Measurements from ENCODE around the gene GTF2H4.
"Not testable (repeated sequence)": the region's sequence is repeated elsewhere in the genome, so short reads cannot be mapped to it uniquely, and the experiment has no call there.

GTF2H4 gene

DNA sequence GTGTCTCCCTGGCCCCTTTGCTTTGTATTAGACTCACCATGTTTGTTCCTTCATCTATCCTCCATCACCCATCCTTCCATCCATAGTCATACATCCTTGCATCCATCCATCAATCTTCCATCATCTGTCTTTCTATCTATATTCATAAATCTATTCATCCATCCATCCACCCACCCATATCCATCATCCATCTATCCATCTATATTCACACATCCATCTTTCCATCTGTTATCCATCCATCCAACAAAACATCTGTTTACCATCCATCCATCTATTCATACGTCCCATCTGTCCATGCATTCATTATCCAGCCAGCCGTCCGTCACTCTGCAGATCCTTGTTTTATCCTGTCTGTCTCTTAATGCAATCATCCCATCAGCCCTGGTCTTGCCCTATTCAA, 13.1 kb upstream of the GTF2H4 start:
- no peak for DNase-seq (ENCODE audit: low read depth in 2 of 2)

DNA sequence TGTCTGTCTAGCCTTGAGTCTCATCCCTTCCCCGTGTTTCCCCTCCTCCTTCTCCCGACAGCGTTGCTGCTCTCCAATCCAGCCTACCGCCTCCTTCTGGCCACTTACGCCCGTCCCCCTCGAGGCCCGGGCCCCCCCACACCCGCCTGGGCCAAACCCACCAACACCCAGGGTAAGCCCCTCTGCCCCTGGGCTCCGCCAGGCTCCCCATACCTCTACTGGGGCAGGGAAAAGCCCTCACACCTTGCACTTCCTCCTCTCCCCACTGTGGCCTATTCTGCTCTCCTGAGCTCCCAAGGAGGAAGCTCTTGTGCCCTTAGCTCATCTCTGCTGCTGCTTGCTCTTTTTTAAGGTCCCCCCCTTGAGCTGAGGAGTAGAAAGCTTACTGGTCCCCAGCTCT, 12.7 kb upstream of the GTF2H4 start:
- DNase-seq (ENCODE audit: low read depth in 2 of 2), result no peak

DNA sequence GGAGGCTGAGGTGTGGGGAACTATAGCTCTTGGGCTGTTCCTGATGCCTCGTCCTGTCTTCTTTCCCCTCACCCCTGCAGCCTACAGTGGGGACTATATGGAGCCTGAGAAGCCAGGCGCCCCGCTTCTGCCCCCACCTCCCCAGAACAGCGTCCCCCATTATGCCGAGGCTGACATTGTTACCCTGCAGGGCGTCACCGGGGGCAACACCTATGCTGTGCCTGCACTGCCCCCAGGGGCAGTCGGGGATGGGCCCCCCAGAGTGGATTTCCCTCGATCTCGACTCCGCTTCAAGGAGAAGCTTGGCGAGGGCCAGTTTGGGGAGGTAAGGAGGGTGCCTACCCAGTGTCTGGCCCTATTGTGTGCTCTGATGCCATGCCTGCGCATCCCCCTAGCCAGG, 11.5 kb upstream of the GTF2H4 start:
- DNase-seq (ENCODE audit: low read depth in 2 of 2), result no peak

DNA sequence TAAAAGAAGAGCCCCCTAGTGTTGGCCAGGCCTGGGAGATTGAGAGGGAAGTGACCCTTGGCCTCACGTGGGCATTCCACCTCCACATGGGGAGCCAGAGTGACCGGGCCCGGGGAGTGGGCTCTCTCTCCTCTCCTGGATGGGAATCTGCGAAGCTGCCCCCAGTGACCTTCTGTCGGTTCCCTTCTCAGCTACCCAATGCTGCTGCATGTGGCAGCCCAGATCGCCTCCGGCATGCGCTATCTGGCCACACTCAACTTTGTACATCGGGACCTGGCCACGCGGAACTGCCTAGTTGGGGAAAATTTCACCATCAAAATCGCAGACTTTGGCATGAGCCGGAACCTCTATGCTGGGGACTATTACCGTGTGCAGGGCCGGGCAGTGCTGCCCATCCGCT, 10.1 kb upstream of the GTF2H4 start:
- no peak for DNase-seq (ENCODE audit: low read depth in 2 of 2)

DNA sequence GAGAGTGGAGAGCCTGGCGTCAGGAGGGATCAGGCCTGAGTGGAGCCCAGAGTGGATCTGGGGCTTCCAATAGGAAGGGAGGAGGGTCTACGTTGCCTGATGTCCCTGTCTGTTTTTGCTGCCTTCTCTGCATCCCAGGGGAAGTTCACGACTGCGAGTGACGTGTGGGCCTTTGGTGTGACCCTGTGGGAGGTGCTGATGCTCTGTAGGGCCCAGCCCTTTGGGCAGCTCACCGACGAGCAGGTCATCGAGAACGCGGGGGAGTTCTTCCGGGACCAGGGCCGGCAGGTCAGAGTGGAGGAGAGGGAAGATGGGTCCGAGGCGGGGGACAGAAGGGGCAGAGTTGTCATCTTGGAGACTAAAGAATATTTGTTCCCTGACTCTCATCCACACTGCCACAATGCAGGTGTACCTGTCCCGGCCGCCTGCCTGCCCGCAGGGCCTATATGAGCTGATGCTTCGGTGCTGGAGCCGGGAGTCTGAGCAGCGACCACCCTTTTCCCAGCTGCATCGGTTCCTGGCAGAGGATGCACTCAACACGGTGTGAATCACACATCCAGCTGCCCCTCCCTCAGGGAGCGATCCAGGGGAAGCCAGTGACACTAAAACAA, 9.2 kb upstream of the GTF2H4 start:
- no peak for DNase-seq (ENCODE audit: low read depth in 2 of 2)

DNA sequence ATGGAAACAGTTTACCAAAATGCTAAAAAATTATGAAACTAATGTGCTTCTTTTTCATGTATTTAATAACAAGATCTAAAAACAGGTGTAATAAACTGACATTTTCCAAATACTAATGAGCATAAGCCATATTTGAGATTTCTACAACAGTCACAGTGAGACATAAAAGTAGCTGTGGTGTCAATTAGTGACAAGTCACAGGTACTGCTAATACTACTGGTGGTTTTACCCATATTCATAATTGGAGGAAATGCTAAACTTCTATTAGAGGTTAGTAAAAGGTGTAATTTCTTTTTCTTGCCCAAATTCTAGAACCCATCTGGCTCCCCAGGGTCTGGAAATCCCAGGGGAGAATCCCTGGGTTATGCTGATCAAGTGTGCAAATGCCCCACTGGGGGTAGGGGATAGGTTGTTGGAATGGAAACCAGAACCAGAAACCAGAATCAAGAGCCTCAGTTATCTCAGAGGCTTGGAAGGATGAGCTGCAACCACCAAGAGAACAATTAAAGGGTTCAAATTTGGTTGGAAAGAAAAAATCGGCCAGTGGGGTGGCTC, 7.1 kb upstream of the GTF2H4 start:
- DNase-seq (ENCODE audit: low read depth in 2 of 2), result no peak

DNA sequence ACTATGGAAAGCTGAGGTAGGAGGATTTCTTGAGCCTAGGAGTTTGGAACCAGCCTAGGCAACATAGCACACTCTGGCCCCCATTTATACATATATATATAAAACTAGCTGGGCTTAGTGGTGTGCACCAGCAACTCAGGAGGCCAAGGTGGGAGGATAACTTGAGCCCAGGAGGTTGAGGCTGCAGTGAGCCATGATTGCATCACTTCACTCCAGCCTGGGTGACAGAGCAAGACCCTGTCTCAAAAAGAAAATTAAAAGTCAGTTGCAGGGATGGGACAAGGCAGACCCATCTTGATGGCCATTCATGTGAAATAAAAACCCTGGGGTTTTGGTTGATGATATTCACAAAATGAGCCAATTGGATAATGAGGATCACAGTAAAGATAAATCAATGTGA, 6.6 kb upstream of the GTF2H4 start:
- no peak for DNase-seq (ENCODE audit: low read depth in 2 of 2)

DNA sequence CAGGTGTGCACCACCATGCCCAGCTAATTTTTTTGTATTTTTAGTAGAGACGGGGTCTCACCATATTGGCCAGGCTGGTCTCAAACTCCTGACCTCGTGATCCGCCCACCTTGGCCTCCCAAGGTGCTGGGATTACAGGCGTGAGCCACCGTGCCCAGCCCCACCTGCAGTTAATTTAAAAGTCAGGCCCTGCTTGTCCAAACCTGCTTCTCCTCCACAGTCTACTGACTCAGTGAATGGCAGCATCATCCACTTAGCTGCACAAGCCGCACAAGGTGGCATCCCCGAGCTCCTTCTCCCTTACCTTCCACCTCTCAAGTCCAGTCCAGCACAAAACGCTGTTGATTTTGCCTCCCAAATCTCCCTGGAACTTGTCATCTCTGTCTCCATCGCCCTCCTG, 5.8 kb upstream of the GTF2H4 start:
- DNase-seq (ENCODE audit: low read depth in 2 of 2), result not testable (repeated sequence)

DNA sequence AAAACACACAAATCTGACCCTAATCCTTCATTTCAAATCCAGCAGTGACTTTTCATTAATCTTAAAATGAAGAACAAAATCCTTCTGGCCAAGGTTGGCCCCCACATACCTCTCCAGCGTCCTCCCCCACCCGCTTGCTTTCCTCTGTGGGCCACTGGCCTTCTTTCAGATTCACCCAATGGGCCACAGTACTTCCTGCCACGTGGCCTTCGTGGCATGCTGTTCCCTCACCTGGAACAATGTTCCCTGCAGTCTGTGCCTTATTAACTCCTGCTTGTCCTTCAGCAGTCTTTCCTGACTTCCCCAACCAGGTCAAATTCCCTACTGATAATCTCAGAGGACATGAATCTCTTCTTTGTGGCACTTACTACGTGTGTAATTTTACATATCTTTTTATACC, 5.3 kb upstream of the GTF2H4 start:
- DNase-seq (ENCODE audit: low read depth in 2 of 2), result no peak

DNA sequence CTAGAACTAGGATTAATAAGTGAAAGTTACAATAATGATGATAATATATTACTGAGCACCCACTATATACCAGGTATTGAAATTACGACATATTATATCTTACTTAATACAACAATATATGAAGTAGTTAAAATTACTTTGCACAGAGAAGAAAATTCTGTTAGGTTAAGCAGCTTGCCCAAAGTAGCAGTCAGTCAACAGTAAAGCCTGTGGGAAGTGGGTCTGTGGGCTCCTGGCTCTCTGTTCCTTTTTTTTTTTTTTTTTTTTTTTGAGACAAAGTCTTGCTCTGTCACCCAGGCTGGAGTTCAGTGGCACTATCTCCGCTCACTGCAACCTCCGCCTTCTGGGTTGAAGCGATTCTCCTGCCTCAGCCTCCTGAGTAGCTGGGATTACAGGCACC, 4.8 kb upstream of the GTF2H4 start:
- no peak for DNase-seq (ENCODE audit: low read depth in 2 of 2)

DNA sequence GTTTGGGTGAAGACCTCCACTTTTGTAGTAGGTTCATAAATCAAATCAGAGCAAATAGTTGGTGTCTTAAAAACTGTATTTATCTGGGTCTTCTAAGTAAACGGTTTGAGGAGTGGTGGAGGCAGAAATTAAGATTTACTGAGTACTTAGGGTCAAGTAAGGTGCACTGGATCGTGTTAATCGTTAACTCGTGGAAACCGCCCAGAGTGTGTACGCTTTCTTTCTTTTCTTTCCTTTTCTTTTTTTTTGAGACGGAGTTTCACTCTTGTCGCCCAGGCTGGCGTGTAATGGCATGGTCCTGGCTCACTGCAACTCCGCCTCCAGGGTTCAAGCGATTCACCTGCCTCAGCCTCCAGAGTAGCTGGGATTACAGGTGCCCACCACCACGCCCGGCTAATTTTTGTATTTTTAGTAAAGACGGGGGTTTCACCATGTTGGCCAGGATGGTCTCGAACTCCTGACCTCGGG, 683 bp upstream of the GTF2H4 start:
- not testable (repeated sequence) for DNase-seq (ENCODE audit: low read depth in 2 of 2)

DNA sequence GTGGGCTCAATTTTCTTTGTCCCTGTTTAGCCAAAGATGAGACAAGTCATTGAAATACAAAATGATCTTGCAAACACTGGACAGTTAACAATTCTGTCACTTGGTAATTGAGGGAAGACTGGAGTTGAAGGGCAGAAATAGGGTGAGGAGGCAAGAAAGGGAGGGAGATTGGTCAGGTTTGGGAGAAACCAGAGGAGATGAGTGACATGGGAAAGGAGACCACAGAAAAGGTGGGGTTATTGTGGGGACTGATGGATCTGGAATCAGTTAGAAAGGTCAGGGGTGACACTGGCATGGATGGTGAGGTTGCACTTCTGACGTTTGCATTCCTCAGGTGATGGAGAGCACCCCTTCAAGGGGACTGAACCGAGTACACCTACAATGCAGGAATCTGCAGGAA, 693 bp downstream of the GTF2H4 start:
- no peak for DNase-seq (ENCODE audit: low read depth in 2 of 2)

DNA sequence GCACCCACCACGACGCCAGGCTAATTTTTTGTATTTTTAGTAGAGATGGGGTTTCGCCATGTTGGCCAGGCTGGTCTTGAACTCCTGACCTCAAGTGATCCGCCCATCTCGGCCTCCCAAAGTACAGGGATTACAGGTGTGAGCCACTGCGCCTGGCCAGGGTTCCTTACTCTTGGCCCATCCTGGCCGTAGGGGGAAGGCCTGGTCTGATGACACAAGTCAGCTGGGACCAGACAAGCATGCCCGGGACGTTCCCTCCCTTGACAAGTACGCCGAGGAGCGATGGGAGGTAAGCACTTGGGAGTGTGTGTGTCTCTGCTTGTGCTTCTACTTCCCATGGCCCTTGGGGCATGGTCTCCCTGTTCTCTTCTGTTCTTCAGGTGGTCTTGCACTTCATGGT, 2.5 kb downstream of the GTF2H4 start:
- not testable (repeated sequence) for DNase-seq (ENCODE audit: low read depth in 2 of 2)

DNA sequence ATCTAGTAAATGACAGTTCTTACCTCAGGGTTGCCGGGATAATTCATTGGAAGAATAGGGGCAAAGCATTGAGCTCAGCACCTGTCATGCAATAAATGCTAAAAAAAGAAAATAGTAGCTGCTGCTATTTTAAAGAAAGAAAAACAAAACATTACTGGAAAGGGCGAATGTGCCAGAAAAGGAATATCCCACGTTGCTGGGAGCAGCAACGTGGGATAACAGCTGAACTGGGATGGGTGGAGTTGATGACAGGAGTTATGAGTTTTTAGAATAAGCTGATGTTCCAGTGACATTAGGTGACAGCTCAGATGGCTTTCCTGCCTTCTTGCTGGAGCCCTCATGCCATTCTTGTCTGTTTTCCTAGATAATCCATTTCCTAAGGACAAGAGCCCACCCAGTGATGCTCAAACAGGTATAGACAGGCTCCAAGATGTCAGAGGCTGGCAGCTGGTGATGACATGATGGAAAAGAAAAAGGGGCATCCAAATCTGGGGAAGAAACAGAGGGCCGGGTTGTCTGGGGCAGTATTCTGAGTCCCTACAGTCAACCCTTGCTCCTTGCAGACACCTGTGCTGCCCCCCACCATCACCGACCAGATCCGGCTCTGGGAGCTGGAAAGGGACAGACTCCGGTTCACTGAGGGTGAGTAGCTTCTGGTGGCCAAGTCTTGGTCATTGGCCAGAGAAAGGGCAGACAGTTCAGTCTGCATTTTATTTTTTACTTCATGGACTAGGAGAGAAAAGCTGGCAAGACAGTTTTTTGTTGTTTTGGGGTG, 4.9 kb downstream of the GTF2H4 start:
- DNase-seq (ENCODE audit: low read depth in 2 of 2), result no peak

DNA sequence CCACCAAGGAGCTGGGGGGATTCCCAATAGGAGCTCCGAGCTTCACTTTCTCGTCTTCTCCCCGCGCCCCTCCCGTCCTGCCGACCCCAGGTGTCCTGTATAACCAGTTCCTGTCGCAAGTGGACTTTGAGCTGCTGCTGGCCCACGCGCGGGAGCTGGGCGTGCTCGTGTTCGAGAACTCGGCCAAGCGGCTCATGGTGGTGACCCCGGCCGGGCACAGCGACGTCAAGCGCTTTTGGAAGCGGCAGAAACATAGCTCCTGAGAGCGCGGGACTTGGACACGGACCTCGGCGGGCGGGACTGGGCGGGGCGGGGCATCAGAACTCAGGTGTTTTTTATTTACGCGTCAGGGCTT, 5.7 kb downstream of the GTF2H4 start:
- DNase-seq (ENCODE audit: low read depth in 2 of 2), result no peak

DNA sequence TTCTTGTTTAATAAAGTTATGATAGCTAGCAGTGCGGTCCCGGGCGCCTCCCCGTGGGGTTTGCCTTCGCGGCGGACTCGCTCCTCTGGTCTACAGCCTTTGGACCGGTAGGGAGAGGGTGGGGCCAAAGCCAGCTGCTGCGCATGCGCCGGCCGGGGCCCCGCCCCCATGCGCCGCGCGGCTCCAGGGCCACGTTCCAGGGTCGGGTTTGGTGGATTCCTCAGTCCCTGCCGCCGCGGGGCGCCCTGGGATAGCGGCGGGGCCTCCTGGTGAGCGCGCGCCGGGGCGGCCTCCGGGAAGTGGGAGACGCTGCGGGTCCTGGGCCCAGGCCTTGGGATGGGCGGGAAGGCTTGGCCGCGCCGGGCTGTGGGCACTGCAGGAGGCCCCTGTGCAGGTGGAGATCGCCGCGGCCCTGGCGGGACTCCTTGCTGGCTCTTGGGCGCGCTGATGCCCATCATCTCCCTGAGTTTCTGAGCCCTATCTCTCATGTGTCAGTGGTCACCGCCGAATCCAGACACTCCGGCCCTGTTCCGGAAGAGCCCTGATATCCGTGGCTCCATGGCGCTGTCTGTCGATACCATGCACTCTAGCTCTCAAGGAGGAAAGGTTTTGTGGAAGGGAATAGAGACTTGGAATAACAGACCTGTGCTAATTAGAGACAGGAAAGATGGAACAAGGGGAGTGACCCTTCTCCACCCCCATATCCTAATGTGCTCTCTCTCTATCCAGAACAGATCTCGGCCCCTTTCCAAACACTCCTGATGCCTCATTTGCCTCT, 6.3 kb downstream of the GTF2H4 start, which contains the start of gene VARS2:
TSS of gene VARS2 (plus strand) at position 163 of the 778 bp plus-strand sequence. CDS start at position 762, 599 bp downstream.
- DNase-seq (ENCODE audit: low read depth in 2 of 2), result peak; percentile 77 to 83

DNA sequence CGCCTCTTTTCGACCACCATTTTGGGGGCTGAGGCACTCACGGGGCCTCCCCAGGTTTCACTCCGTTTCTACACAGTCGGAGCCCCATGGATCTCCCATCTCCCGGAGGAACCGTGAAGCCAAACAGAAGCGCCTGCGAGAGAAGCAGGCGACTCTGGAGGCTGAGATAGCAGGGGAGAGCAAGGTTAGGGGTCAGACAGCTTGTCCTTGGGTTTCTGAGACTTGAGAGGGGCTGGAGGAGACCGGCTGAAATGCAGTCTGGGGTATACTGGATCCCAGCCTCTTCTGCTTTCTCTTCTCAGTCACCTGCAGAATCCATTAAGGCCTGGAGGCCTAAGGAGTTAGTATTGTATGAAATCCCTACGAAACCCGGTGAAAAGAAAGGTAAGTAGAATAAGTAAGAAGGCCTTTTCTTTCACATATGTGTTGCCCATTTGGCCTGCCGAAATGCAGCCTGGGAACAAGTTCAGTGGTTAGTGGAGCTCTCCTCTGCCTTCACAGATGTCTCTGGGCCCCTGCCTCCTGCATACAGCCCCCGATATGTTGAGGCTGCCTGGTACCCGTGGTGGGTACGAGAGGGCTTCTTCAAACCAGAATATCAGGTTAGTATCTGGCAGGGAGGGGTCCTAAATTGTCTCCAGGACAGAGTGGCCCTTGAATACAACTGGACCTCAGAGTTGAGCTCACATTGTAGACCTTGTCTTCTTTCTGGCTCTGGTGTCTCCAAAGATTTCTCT, 7.0 kb downstream of the GTF2H4 start:
- DNase-seq (ENCODE audit: low read depth in 2 of 2), result no peak

DNA sequence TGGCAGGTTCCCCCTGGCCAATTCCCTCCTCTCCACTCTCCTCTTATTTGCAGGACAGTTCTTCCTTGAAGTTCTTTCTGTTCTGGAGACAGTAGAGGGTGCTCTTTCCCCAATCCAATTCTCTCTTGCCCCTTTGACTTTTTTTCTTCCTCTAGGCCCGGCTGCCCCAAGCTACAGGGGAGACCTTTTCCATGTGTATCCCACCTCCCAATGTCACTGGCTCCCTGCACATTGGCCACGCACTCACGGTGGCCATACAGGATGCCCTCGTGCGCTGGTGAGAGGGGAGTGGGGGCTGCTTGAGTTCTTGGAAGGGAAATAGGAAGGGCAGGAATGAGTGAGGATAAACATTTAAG, 7.6 kb downstream of the GTF2H4 start:
- DNase-seq (ENCODE audit: low read depth in 2 of 2), result peak; percentile 36 to 45

DNA sequence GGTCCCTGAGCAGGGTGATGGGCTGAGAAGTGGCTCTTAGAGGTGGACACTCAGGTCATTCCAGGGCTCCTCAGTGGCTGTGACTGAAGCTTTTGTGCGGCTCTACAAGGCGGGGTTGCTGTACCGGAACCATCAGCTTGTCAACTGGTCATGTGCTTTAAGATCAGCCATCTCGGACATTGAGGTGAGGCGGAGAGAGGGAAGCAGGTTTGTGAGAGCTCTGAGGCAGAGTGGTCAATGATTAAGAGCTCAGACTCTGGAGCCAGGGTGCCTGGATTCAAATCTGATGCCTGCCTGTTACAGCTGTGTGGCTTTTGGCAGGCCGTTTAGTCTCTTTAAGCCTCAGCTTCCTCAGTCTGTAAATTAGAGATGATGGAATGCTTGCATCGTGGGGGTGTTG, 9.0 kb downstream of the GTF2H4 start:
- DNase-seq (ENCODE audit: low read depth in 2 of 2), result no peak

DNA sequence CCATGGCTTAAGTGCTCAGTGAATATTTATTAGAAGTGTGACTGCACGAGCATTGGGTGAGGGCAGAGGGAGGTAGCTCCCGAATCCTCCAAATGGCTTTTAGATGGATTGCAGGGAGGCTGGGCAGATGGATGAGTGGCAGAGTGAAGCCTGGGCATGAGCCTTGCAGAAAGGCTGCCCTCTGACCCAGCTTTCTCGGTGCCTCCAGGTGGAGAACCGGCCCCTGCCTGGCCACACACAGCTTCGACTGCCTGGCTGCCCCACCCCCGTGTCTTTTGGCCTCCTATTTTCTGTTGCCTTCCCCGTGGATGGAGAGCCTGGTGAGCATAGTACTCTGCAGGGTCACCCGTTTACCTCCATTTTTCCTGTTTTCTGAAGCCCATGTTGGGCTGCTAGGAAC, 9.5 kb downstream of the GTF2H4 start:
- DNase-seq (ENCODE audit: low read depth in 2 of 2), result no peak

DNA sequence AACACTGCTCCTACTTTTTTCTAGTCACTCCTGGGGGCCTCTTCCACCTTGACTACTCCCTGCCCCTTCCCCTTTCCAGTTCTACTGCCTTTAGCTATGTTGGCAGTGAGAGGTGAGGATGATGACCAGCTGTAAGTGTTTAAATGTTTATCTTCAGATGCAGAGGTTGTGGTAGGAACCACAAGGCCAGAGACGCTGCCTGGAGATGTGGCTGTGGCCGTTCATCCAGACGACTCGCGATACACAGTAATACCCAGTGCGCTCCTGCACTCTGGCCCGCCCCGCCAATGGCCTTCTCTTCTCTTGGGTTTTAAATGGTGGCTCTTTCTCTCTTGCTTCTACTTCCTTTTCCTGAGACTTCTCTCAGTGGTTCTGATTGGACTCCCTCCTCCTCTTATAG, 10.7 kb downstream of the GTF2H4 start:
- DNase-seq (ENCODE audit: low read depth in 2 of 2), result no peak

DNA sequence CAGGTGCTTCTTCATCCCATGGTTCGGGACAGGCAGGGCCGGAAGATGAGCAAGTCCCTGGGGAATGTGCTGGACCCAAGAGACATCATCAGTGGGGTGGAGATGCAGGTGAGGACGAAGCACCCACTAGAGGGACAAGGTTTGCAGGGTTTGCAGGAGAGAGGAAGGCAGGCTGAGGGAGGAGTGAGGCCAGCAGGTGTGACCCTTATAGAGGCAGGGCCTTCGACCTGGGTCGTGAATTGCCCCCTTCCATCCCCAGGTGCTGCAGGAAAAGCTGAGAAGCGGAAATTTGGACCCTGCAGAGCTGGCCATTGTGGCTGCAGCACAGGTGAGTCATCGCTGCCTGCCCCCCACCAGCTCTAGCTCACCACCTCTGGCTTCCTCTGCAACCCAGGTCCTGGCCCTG, 14.4 kb downstream of the GTF2H4 start:
- no peak for DNase-seq (ENCODE audit: low read depth in 2 of 2)
